ENCODE data around the gene FILIP1L. TPM values are rescaled to one million over a fixed set of nuclear protein-coding genes. Genes with fewer than 3 reads are reported as not detected.

FILIP1L gene
- polyA plus RNA-seq, 3 donors: 0.13 to 0.40 (median 0.25) TPM

DNA sequence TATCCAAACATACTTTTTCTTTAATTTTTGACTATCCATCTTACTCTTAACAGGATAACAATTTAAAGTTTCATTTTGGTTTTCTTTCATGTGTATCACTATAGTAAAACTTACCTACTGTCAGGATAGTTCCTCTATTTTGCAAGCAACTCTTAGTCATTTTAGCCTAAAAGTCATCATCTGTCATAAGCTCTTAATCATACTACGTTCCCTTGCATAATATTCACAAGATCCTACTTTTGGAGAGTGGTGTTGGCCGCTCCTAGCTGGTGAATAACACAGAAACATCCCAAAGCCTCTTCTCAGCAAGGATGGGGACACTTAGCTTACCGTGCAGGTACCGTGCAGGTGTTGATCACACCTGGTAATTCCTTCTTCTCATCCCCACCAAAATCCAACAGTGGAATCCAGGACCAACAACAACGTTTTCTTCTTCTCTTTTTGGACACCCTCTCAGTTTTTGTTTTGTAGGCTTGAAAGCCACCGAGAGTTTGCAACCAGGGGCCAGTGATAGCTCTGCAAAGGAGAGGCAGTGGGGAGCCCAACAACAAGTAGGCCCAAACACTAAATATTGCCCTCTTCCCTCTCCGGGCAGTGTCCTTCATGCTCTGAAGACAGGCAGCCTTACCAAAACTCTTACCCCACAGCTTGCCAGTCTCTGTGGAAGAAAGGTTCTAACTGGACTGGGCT is 433 bp downstream of the FILIP1L start:
- DNase-seq: peak; percentile 37 to 71 (median 52)
- H3K36me3 ChIP-seq (replicated peaks in 1 of 2; ENCODE audit: control insufficient read depth in 1 of 2, insufficient read depth in 2 of 2, low read length in 2 of 2): no peaks in the 10 kb centered on the region
- no peak overlapping the region for H3K27ac ChIP-seq (ENCODE audit: low read depth in 1 of 2, low read length in 2 of 2)
- H3K9me3 ChIP-seq (replicated peaks in 1 of 2; ENCODE audit: control insufficient read depth in 1 of 2, insufficient read depth in 1 of 2, low read length in 2 of 2): no peaks in the 10 kb centered on the region
- no peak overlapping the region for H2AFZ ChIP-seq (ENCODE audit: insufficient read depth, low read depth, low read length, poor library complexity, severe bottlenecking)
- no peaks in the 10 kb centered on the region for H3K79me2 ChIP-seq (ENCODE audit: insufficient read depth, low read length)
- no peaks in the 10 kb centered on the region for H3K27me3 ChIP-seq (ENCODE audit: control insufficient read depth in 2 of 2, insufficient read depth in 2 of 2, low read length in 2 of 2)
- H3K4me1 Mint-ChIP-seq: peaks cover 9% of the 10 kb centered on the region
- H3K4me3 Mint-ChIP-seq: no peak overlapping the region
- TF ChIP-seq, protein P1, sequence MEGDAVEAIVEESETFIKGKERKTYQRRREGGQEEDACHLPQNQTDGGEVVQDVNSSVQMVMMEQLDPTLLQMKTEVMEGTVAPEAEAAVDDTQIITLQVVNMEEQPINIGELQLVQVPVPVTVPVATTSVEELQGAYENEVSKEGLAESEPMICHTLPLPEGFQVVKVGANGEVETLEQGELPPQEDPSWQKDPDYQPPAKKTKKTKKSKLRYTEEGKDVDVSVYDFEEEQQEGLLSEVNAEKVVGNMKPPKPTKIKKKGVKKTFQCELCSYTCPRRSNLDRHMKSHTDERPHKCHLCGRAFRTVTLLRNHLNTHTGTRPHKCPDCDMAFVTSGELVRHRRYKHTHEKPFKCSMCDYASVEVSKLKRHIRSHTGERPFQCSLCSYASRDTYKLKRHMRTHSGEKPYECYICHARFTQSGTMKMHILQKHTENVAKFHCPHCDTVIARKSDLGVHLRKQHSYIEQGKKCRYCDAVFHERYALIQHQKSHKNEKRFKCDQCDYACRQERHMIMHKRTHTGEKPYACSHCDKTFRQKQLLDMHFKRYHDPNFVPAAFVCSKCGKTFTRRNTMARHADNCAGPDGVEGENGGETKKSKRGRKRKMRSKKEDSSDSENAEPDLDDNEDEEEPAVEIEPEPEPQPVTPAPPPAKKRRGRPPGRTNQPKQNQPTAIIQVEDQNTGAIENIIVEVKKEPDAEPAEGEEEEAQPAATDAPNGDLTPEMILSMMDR (IDR thresholded peaks at IDR 0.05): no peak
- no peak overlapping the region for H3K4me2 ChIP-seq (replicated peaks; ENCODE audit: extremely low read depth, low read length, poor library complexity, severe bottlenecking)
- H3K9ac ChIP-seq (ENCODE audit: insufficient read depth, low read length, poor library complexity, severe bottlenecking): no peak overlapping the region
- intact Hi-C loops (cut with micrococcal nuclease): no loop called here
- peaks cover 4 to 7% of the 10 kb centered on the region in 2 donors for H3K4me1 ChIP-seq (ENCODE audit: control insufficient read depth in 1 of 2, insufficient read depth in 2 of 2, low read length in 2 of 2)
- H3K9me3 Mint-ChIP-seq: no peaks in the 10 kb centered on the region
- H4K20me1 ChIP-seq (ENCODE audit: insufficient read depth, low read length): no peaks in the 10 kb centered on the region
- H3K4me3 ChIP-seq (replicated peaks in 1 of 3; ENCODE audit: low read depth in 2 of 3, low read length in 3 of 3): no peak overlapping the region
- H3K27ac Mint-ChIP-seq: peak overlapping the region in 5 of 7 donors; percentile 15 to 82 (median 69)
- WGBS (ENCODE audit: insufficient coverage): 67% methylated on average over 4 of the region's 7 CpGs
- no peaks in the 10 kb centered on the region for H3K36me3 Mint-ChIP-seq
- H3K27me3 Mint-ChIP-seq (ENCODE audit: low read depth in 3 of 3): no peaks in the 10 kb centered on the region

DNA sequence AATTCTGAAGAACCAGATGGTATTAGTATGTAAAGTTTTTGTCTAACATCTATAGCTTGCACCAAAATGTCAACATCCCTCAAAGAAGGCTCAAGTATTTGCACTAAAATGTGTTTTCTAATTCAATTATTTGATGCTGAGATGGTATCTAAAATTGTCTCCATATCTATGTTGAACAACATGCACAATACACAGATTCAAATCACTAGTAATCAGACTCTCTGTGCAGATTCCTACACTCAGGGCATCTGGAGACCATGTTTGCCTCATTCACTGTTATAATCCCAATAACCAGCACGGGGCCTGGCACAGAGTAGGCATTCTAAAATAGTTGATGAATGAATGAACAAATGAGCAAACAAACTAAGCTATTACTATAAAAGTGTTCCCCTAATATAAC is 2.6 kb downstream of the FILIP1L start:
- Histone ChIP-seq H3K36me3 (replicated peaks in 1 of 2; ENCODE audit: control insufficient read depth in 1 of 2, insufficient read depth in 2 of 2, low read length in 2 of 2) (no peaks in the 10 kb centered on the region), H4K20me1 (ENCODE audit: insufficient read depth, low read length) (no peaks in the 10 kb centered on the region), H3K4me2 (replicated peaks; ENCODE audit: extremely low read depth, low read length, poor library complexity, severe bottlenecking) (no peak overlapping the region), H3K4me1 (ENCODE audit: control insufficient read depth in 1 of 2, insufficient read depth in 2 of 2, low read length in 2 of 2) (peaks cover 4 to 7% of the 10 kb centered on the region in 2 donors), H3K9ac (ENCODE audit: insufficient read depth, low read length, poor library complexity, severe bottlenecking) (no peak overlapping the region), H2AFZ (ENCODE audit: insufficient read depth, low read depth, low read length, poor library complexity, severe bottlenecking) (no peak overlapping the region), H3K9me3 (replicated peaks in 1 of 2; ENCODE audit: control insufficient read depth in 1 of 2, insufficient read depth in 1 of 2, low read length in 2 of 2) (no peaks in the 10 kb centered on the region), H3K79me2 (ENCODE audit: insufficient read depth, low read length) (no peaks in the 10 kb centered on the region), H3K27ac (ENCODE audit: low read depth in 1 of 2, low read length in 2 of 2) (no peak overlapping the region), H3K4me3 (replicated peaks in 1 of 3; ENCODE audit: low read depth in 2 of 3, low read length in 3 of 3) (no peak overlapping the region), H3K27me3 (ENCODE audit: control insufficient read depth in 2 of 2, insufficient read depth in 2 of 2, low read length in 2 of 2) (no peaks in the 10 kb centered on the region)
- WGBS (ENCODE audit: insufficient coverage): no CpG with 5 or more reads among the region's 1 CpG
- H3K4me3 Mint-ChIP-seq: no peak overlapping the region
- H3K36me3 Mint-ChIP-seq: no peaks in the 10 kb centered on the region
- H3K9me3 Mint-ChIP-seq: no peaks in the 10 kb centered on the region
- H3K4me1 Mint-ChIP-seq: peaks cover 9% of the 10 kb centered on the region
- H3K27ac Mint-ChIP-seq: no peak overlapping the region
- intact Hi-C loops (cut with micrococcal nuclease): no loop called here
- no peaks in the 10 kb centered on the region for H3K27me3 Mint-ChIP-seq (ENCODE audit: low read depth in 3 of 3)
- TF ChIP-seq, protein P1 (IDR thresholded peaks at IDR 0.05): no peak
- DNase-seq: no peak

All from CD14-positive monocyte (primary cell).